Brain microvascular endothelial cell (primary cell): ENCODE results near the gene LMF1.

Experiments used
- DNase-seq: peaks from one replicate; pipeline ENCODE4 v3.0.0-alpha.2; 2020
- H3K27ac ChIP-seq: fragments of 250-450 bp; sonication (Bioruptor Pico); 2 replicates; pipeline ENCODE4 v1.5.1; 2020; ENCODE audit warnings: mild to moderate bottlenecking, moderate library complexity
- H3K27me3 ChIP-seq: fragments of 250-450 bp; sonication (Bioruptor Pico); replicated peaks from 2 replicates; pipeline ENCODE4 v1.5.1; 2020; ENCODE audit warnings: mild to moderate bottlenecking
- H3K36me3 ChIP-seq: fragments of 250-450 bp; sonication (Bioruptor Pico); replicated peaks from 2 replicates; pipeline ENCODE4 v1.5.1; 2020; ENCODE audit warnings: mild to moderate bottlenecking
- H3K4me3 ChIP-seq: 2 replicates; pipeline ENCODE4 v1.5.1; 2011; ENCODE audit warnings: low read depth, mild to moderate bottlenecking, control low read depth, low read length, moderate library complexity
- in situ Hi-C: cut with HindIII; loops from 2 replicates; pipeline ENCODE4 v1.10.0; 2017; ENCODE audit warnings: low sequenced_read_pairs, low pct_ligation_motif_present
- TF ChIP-seq, protein P1 (sequence below): IDR thresholded peaks from 2 replicates; pipeline ENCODE4 v1.5.1; 2011; ENCODE audit warnings: low read depth, mild to moderate bottlenecking, moderate library complexity, low read length, control low read depth, inconsistent platforms; ENCODE audit errors: missing control alignments

The LMF1 gene

DNA sequence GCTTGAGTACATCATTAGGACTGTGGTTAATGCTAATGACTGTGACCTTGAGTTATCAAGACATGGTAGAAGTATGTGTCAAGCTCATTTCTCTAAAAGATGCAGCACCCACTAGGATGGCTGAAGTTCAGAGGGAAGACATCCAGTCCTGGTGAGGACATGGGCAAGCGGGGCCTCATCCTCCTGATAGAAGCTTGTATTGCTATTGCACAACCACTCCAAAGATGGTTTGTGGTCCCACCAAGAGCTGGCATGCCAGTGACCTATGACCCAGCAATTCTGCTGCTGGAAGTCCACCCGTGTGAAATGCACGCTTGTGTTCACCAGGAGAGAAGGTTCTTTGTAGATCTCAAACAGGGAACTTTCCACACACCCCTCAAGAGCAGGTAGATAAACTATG is 25.0 kb upstream of the LMF1 start:
- Histone ChIP-seq H3K27me3 (peaks cover 29% of the 10 kb centered on the region), H3K27ac (no peak overlapping the region), H3K36me3 (no peaks in the 10 kb centered on the region), H3K4me3 (no peak overlapping the region)
- TF ChIP-seq, protein P1, sequence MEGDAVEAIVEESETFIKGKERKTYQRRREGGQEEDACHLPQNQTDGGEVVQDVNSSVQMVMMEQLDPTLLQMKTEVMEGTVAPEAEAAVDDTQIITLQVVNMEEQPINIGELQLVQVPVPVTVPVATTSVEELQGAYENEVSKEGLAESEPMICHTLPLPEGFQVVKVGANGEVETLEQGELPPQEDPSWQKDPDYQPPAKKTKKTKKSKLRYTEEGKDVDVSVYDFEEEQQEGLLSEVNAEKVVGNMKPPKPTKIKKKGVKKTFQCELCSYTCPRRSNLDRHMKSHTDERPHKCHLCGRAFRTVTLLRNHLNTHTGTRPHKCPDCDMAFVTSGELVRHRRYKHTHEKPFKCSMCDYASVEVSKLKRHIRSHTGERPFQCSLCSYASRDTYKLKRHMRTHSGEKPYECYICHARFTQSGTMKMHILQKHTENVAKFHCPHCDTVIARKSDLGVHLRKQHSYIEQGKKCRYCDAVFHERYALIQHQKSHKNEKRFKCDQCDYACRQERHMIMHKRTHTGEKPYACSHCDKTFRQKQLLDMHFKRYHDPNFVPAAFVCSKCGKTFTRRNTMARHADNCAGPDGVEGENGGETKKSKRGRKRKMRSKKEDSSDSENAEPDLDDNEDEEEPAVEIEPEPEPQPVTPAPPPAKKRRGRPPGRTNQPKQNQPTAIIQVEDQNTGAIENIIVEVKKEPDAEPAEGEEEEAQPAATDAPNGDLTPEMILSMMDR: no peak
- no peak for DNase-seq
- in situ Hi-C loops: loop anchor here (25.0 kb wide), 2 partner anchors 158 to 283 kb away; partner anchors contain the start of genes ANTKMT, FBXL16 and METRN

DNA sequence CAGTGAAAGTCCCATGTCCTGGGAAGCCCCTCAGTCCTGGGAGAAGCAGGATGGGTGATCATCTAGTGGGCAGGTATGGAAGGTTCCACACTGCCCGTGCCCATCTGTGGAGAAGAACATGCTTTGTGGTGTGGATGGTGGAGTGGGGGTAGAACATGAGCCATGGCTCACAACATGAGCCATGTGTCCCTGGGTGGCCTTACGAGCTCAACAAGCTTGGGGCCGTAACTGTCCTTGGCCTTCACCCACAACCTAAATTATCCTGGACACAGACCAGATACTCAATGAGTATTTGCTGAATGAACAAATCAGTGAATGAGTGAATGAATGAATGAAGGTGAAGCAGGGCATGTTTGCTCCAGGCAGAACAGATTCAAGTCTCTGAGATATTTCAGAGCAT is 24.3 kb upstream of the LMF1 start:
- Histone ChIP-seq H3K27ac (no peak overlapping the region), H3K36me3 (no peaks in the 10 kb centered on the region), H3K4me3 (no peak overlapping the region), H3K27me3 (peaks cover 25% of the 10 kb centered on the region)
- TF ChIP-seq, protein P1: no peak
- in situ Hi-C loops: loop anchor here (25.0 kb wide), 2 partner anchors 158 to 283 kb away; partner anchors contain the start of genes ANTKMT, FBXL16 and METRN
- peak; percentile 40 for DNase-seq

DNA sequence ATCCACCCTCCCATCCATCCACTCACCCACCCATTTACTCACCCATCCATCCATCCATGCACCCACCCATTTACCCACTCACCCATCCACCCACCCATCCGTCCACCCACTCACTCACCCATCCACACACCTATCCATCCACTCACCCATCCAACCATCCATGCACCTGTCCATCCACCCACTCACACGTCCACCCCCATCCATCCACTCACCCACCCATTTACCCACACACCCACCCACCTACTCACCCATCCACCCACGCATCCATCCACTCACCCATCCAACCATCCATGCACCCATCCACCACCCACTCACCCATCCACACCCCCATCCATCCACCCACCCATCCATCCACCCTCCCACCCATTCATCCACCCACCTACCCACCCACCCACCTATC is 22.9 kb upstream of the LMF1 start:
- Histone ChIP-seq H3K27me3 (peaks cover 12% of the 10 kb centered on the region), H3K36me3 (no peaks in the 10 kb centered on the region), H3K4me3 (no peak overlapping the region), H3K27ac (no peak overlapping the region)
- no peak for DNase-seq
- in situ Hi-C loops: loop anchor here (25.0 kb wide), 2 partner anchors 156 to 281 kb away; partner anchors contain the start of genes ANTKMT, FBXL16 and METRN
- TF ChIP-seq, protein P1: no peak

DNA sequence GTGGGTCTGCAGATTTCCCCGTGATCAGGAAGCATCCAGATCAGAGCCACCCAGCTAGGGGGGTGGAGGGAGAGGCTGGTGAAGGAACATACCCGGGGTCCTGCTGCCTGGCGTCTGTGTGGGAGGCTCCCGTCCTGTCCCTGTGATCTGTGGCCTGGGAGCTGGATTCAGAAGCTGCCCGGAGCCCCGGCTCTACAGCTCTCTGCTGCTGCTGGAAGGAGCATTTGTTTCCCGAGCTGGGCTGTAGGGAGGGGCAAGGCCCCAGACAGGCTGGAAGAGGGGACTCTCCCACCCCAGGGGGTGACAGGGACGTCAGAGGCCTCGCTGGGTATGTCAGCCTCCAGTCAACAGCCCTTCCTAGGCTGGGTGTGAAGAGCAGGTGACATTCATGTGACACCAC is 21.0 kb upstream of the LMF1 start:
- Histone ChIP-seq H3K27ac (no peak overlapping the region), H3K36me3 (no peaks in the 10 kb centered on the region), H3K4me3 (no peak overlapping the region), H3K27me3 (no peaks in the 10 kb centered on the region)
- DNase-seq: no peak
- in situ Hi-C loops: loop anchor here (25.0 kb wide), 2 partner anchors 154 to 279 kb away; partner anchors contain the start of genes ANTKMT, FBXL16 and METRN
- TF ChIP-seq, protein P1: no peak

DNA sequence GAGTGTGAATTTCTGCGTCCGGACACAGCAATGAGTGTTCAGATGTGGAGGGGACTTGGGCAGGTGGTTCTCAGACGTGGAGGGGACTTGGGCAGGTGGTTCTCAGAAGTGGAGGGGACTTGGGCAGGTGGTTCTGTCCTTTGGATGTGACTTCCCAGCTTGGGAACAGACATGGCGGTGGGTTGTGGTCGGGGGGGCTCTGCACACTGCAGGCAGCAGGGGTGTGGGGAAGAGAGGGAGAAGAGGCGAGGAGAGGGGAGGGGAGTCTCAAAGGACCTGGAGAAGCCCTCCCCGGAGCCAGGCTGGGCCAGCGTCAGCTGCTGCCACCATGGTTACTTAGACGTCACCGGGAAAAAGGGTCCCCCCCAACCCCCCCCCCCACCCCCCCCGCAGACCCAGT is 20.6 kb upstream of the LMF1 start:
- peaks cover under 1% of the 10 kb centered on the region for H3K27me3 ChIP-seq
- TF ChIP-seq, protein P1: no peak
- no peaks in the 10 kb centered on the region for H3K36me3 ChIP-seq
- H3K4me3 ChIP-seq: no peak overlapping the region
- H3K27ac ChIP-seq: no peak overlapping the region
- in situ Hi-C loops: loop anchor here (25.0 kb wide), 2 partner anchors 154 to 279 kb away; partner anchors contain the start of genes ANTKMT, FBXL16 and METRN
- no peak for DNase-seq
